GM12878 (cell line): Measurements from ENCODE around the gene TREM1.

Experiments
- SMC3 ChIP-seq: IDR thresholded peaks from 2 replicates; pipeline ENCODE4 v1.6.1; 2011; ENCODE audit warnings: low read length, improper control_type of control experiment, borderline replicate concordance
- WRNIP1 ChIP-seq: IDR thresholded peaks from 2 replicates; pipeline ENCODE4 v1.6.1; 2011; ENCODE audit warnings: low read depth, low read length, improper control_type of control experiment, borderline replicate concordance
- TF ChIP-seq, protein P1 (sequence below): IDR thresholded peaks from 2 replicates; pipeline ENCODE4 v1.6.1; 2011; ENCODE audit warnings: low read depth, mild to moderate bottlenecking, low read length, moderate library complexity, borderline replicate concordance; ENCODE audit errors: extremely low read depth

DNA sequence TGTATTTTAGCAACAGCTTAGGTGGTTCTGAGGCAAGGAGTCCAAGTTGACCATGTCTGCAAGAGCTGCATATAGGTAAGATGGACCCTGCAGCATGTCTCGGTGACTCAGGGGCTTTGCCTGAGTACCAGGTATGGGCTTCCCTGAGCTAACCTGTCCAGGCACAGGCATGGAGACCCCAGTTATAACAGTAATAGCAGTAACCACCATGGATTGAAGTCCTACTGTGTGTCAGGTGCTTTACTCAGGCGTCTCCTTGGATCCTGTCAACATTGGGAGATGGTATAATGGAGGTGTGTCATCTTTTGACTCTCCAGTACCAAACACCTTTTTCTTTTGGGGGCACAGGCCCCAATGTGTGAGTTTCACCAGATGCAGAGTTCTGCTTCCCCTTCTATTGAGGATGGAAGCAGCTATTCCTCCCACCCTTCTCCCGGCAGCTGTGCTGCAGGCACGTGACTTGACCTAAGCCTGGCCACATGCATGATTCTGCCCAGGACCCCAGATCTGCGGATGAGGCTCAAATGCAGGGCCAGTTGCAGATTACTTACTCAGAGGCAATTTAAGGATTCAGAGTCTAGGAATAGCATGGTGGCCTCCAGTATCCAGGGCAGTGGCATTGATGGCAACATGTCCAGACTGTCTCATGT lies 13.8 kb downstream of the TREM1 start:
- no peak for TF ChIP-seq WRNIP1
- TF ChIP-seq, protein P1, sequence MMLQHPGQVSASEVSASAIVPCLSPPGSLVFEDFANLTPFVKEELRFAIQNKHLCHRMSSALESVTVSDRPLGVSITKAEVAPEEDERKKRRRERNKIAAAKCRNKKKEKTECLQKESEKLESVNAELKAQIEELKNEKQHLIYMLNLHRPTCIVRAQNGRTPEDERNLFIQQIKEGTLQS: no peak
- TF ChIP-seq SMC3: no peak
